Stimulated activated naive CD8-positive, alpha-beta T cell treated with anti-CD3 and anti-CD28 coated beads, Interleukin-15, Interleukin-2, amounts not matched to agents 100 ng/mL and 50 ng/mL, for 24 hours (primary cell): Measurements from ENCODE around the gene CYTH3.

Source experiments
- H3K27ac Mint-ChIP-seq: one replicate; pipeline ENCODE4 v1.8.0; 2021; ENCODE audit warnings: mild to moderate bottlenecking, mixed read lengths
- H3K27me3 Mint-ChIP-seq: one replicate; pipeline ENCODE4 v1.8.0; 2021; ENCODE audit warnings: mixed read lengths
- H3K36me3 Mint-ChIP-seq: one replicate; pipeline ENCODE4 v1.8.0; 2021; ENCODE audit warnings: low read depth, mixed read lengths
- H3K4me1 Mint-ChIP-seq: one replicate; pipeline ENCODE4 v1.8.0; 2021; ENCODE audit warnings: low read depth, mixed read lengths
- H3K4me3 Mint-ChIP-seq: one replicate; pipeline ENCODE4 v1.8.0; 2021; ENCODE audit warnings: mild to moderate bottlenecking, mixed read lengths
- H3K9me3 Mint-ChIP-seq: one replicate; pipeline ENCODE4 v1.8.0; 2021; ENCODE audit warnings: mixed read lengths

Gene CYTH3

GRCh38 chr7:6271694-6272440 lies 557 bp downstream of the CYTH3 start:
- H3K27ac Mint-ChIP-seq = peak overlapping the region; percentile 19
- H3K4me3 Mint-ChIP-seq = peak overlapping the region; percentile 80
- H3K36me3 Mint-ChIP-seq = no peaks in the 10 kb centered on the region
- peaks cover 23% of the 10 kb centered on the region for H3K27me3 Mint-ChIP-seq
- H3K4me1 Mint-ChIP-seq = peaks cover 21% of the 10 kb centered on the region
- H3K9me3 Mint-ChIP-seq = no peaks in the 10 kb centered on the region

- Mint-ChIP-seq H3K4me1 (peaks cover 21% of the 10 kb centered on the region), H3K27me3 (peaks cover 23% of the 10 kb centered on the region), H3K9me3 (no peaks in the 10 kb centered on the region), H3K36me3 (no peaks in the 10 kb centered on the region), H3K4me3 (peak overlapping the region; percentile 80), H3K27ac (no peak overlapping the region)
These were observed 1.3 kb downstream of the CYTH3 start for GRCh38 chr7:6271060-6271658.

- peaks cover 23% of the 10 kb centered on the region for H3K4me1 Mint-ChIP-seq
- H3K9me3 Mint-ChIP-seq = no peaks in the 10 kb centered on the region
- no peaks in the 10 kb centered on the region for H3K36me3 Mint-ChIP-seq
- no peak overlapping the region for H3K27ac Mint-ChIP-seq
- H3K4me3 Mint-ChIP-seq = no peak overlapping the region
- H3K27me3 Mint-ChIP-seq = peaks cover 26% of the 10 kb centered on the region
These were observed 2.9 kb downstream of the CYTH3 start for GRCh38 chr7:6269527-6269926.

- Mint-ChIP-seq H3K36me3 (no peaks in the 10 kb centered on the region), H3K9me3 (no peaks in the 10 kb centered on the region), H3K4me3 (no peak overlapping the region), H3K27ac (no peak overlapping the region), H3K27me3 (peaks cover 26% of the 10 kb centered on the region), H3K4me1 (peaks cover 23% of the 10 kb centered on the region)
These were observed 3.5 kb downstream of the CYTH3 start for GRCh38 chr7:6268907-6269306.

GRCh38 chr7:6268023-6268900 lies 4.2 kb downstream of the CYTH3 start:
- Mint-ChIP-seq H3K27ac (no peak overlapping the region), H3K9me3 (no peaks in the 10 kb centered on the region)

GRCh38 chr7:6266699-6267098 lies 5.7 kb downstream of the CYTH3 start:
- no peaks in the 10 kb centered on the region for H3K36me3 Mint-ChIP-seq
- H3K27ac Mint-ChIP-seq = no peak overlapping the region
- no peaks in the 10 kb centered on the region for H3K9me3 Mint-ChIP-seq
- peaks cover 23% of the 10 kb centered on the region for H3K27me3 Mint-ChIP-seq
- no peak overlapping the region for H3K4me3 Mint-ChIP-seq
- peaks cover 20% of the 10 kb centered on the region for H3K4me1 Mint-ChIP-seq

More at GRCh38 chr7:6268023-6268900, 4.2 kb downstream of the CYTH3 start:
- Mint-ChIP-seq H3K36me3 (no peaks in the 10 kb centered on the region), H3K4me3 (no peak overlapping the region), H3K4me1 (peaks cover 21% of the 10 kb centered on the region), H3K27me3 (peaks cover 26% of the 10 kb centered on the region)

- no peak overlapping the region for H3K27ac Mint-ChIP-seq
These were observed 10.2 kb downstream of the CYTH3 start for GRCh38 chr7:6262221-6262620.

GRCh38 chr7:6261699-6262098 lies 10.7 kb downstream of the CYTH3 start:
- Mint-ChIP-seq H3K36me3 (no peaks in the 10 kb centered on the region), H3K9me3 (no peaks in the 10 kb centered on the region), H3K27me3 (peaks cover 3% of the 10 kb centered on the region), H3K4me1 (peaks cover 43% of the 10 kb centered on the region), H3K27ac (no peak overlapping the region), H3K4me3 (no peak overlapping the region)

More at GRCh38 chr7:6262221-6262620, 10.2 kb downstream of the CYTH3 start:
- Mint-ChIP-seq H3K4me1 (peaks cover 38% of the 10 kb centered on the region), H3K36me3 (no peaks in the 10 kb centered on the region), H3K9me3 (no peaks in the 10 kb centered on the region), H3K27me3 (peaks cover 3% of the 10 kb centered on the region), H3K4me3 (no peak overlapping the region)

GRCh38 chr7:6260291-6261187 lies 11.9 kb downstream of the CYTH3 start:
- H3K27me3 Mint-ChIP-seq = peaks cover 3% of the 10 kb centered on the region
- H3K4me3 Mint-ChIP-seq = no peak overlapping the region
- no peaks in the 10 kb centered on the region for H3K36me3 Mint-ChIP-seq
- H3K9me3 Mint-ChIP-seq = no peaks in the 10 kb centered on the region
- peaks cover 53% of the 10 kb centered on the region for H3K4me1 Mint-ChIP-seq
- no peak overlapping the region for H3K27ac Mint-ChIP-seq

GRCh38 chr7:6259257-6259656 lies 13.2 kb downstream of the CYTH3 start:
- H3K27ac Mint-ChIP-seq = no peak overlapping the region
- H3K36me3 Mint-ChIP-seq = no peaks in the 10 kb centered on the region
- H3K4me1 Mint-ChIP-seq = peaks cover 59% of the 10 kb centered on the region
- H3K27me3 Mint-ChIP-seq = peaks cover 5% of the 10 kb centered on the region
- no peak overlapping the region for H3K4me3 Mint-ChIP-seq
- no peaks in the 10 kb centered on the region for H3K9me3 Mint-ChIP-seq

GRCh38 chr7:6258440-6259182 lies 13.8 kb downstream of the CYTH3 start:
- peak overlapping the region; percentile 7 for H3K27ac Mint-ChIP-seq
- H3K36me3 Mint-ChIP-seq = no peaks in the 10 kb centered on the region
- no peak overlapping the region for H3K4me3 Mint-ChIP-seq
- peaks cover 5% of the 10 kb centered on the region for H3K27me3 Mint-ChIP-seq
- H3K9me3 Mint-ChIP-seq = no peaks in the 10 kb centered on the region
- H3K4me1 Mint-ChIP-seq = peaks cover 59% of the 10 kb centered on the region

GRCh38 chr7:6257675-6258074 lies 14.7 kb downstream of the CYTH3 start:
- no peak overlapping the region for H3K4me3 Mint-ChIP-seq
- H3K27me3 Mint-ChIP-seq = peaks cover 7% of the 10 kb centered on the region
- peaks cover 59% of the 10 kb centered on the region for H3K4me1 Mint-ChIP-seq
- no peaks in the 10 kb centered on the region for H3K9me3 Mint-ChIP-seq
- no peak overlapping the region for H3K27ac Mint-ChIP-seq
- H3K36me3 Mint-ChIP-seq = no peaks in the 10 kb centered on the region

GRCh38 chr7:6256677-6257535 lies 15.5 kb downstream of the CYTH3 start:
- Mint-ChIP-seq H3K36me3 (no peaks in the 10 kb centered on the region), H3K4me1 (peaks cover 58% of the 10 kb centered on the region), H3K9me3 (no peaks in the 10 kb centered on the region), H3K27ac (peak overlapping the region; percentile 85), H3K4me3 (peak overlapping the region; percentile 30), H3K27me3 (peaks cover 12% of the 10 kb centered on the region)
